Liver (tissue), 3 donors: ENCODE measurements around the gene STX11.

ENCODE experiments used
- CTCF ChIP-seq: fragments of 150-350 bp; IDR thresholded peaks from 2 replicates; pipeline ENCODE4 v1.5.1; 2017; ENCODE audit warnings: improper control_type of control experiment, low read depth, low read length; ENCODE audit not compliant: missing input control
- EGR1 ChIP-seq, 2 donors: IDR thresholded peaks; 2 replicates each; pipeline ENCODE4 v1.6.1; 2016 to 2018; ENCODE audit warnings: antibody characterized with exemption in 2 of 2, low read depth in 2 of 2
- GABPA ChIP-seq, 2 donors: IDR thresholded peaks in 1 of 2; conservative IDR thresholded peaks in 1 of 2; 2 replicates each; pipeline ENCODE4 v1.6.1; 2016; ENCODE audit warnings: antibody characterized with exemption in 2 of 2, mild to moderate bottlenecking in 1 of 2, moderate library complexity in 1 of 2
- HNF4A ChIP-seq, 2 donors: conservative IDR thresholded peaks; 2 replicates each; pipeline ENCODE4 v1.6.1; 2016; ENCODE audit warnings: antibody characterized with exemption in 2 of 2, mild to moderate bottlenecking in 2 of 2
- JUND ChIP-seq, 2 donors: IDR thresholded peaks; 2 replicates each; pipeline ENCODE4 v1.6.1; 2016; ENCODE audit warnings: antibody characterized with exemption in 2 of 2
- RAD21 ChIP-seq, 2 donors: IDR thresholded peaks; 2 replicates each; pipeline ENCODE4 v1.6.1; 2016; ENCODE audit warnings: antibody characterized with exemption in 2 of 2, mild to moderate bottlenecking in 2 of 2
- REST ChIP-seq: IDR thresholded peaks from 2 replicates; pipeline ENCODE4 v1.6.1; 2016; ENCODE audit warnings: antibody characterized with exemption, mild to moderate bottlenecking
- RXRA ChIP-seq, 2 donors: IDR thresholded peaks; 2 replicates each; pipeline ENCODE4 v1.6.1; 2017 to 2018; ENCODE audit warnings: antibody characterized with exemption in 2 of 2, mild to moderate bottlenecking in 1 of 2
- SP1 ChIP-seq: IDR thresholded peaks from 2 replicates; pipeline ENCODE4 v1.6.1; 2018; ENCODE audit warnings: antibody characterized with exemption, mild to moderate bottlenecking
- TAF1 ChIP-seq: conservative IDR thresholded peaks from 2 replicates; pipeline ENCODE4 v1.6.1; 2016; ENCODE audit warnings: antibody characterized with exemption, mild to moderate bottlenecking
- YY1 ChIP-seq: IDR thresholded peaks from 2 replicates; pipeline ENCODE4 v1.6.1; 2016; ENCODE audit warnings: antibody characterized with exemption, mild to moderate bottlenecking
- ZBTB33 ChIP-seq: IDR thresholded peaks from 2 replicates; pipeline ENCODE4 v1.6.1; 2016; ENCODE audit warnings: antibody characterized with exemption
- TF ChIP-seq, protein P1 (sequence below): IDR thresholded peaks from 2 replicates; pipeline ENCODE4 v1.6.1; 2016; ENCODE audit warnings: antibody characterized with exemption
- TF ChIP-seq, protein P2 (sequence below): IDR thresholded peaks from 2 replicates; pipeline ENCODE4 v1.6.1; 2016; ENCODE audit warnings: antibody characterized with exemption
- donor health status: healthy.
- donor health status: healthy.

DNA sequence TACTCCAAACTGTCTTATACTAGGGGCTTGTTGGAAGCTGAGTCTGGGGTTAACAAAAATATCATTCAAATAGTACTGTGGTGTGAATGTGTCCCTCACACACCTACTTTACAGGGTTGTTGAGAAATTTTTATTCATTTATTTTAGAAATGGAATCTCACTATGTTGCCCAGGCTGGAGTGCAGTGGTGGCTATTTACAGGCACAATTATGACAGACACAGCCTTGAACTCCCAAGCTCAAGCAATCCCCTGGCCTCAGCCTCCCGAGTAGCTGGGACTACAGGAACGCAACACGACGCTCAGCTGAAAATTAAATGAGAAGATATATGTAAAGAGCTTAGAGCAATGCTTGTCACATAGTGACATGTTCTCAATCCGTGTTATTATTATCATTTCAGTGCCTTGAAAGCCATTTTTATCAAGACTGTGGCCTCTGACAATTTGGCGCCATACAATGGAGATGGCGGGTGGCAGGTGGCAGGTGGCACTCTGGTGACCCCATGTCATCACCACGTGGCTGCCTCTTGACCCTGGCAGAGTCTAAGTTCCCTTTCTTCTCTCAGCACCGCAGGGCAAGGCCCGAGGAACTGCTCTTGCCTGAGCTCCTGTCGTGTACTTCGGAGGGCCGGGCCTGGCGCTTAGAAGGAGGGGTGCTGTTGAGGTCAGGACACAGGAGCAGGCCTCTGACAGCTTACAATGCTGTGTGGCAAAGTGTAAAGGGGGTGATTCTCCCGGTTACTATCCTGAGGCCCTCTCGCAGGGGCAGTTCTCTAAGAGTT is 64.5 kb downstream of the STX11 start:
- TF ChIP-seq YY1 (no peak), CTCF (no peak), RAD21 (IDR thresholded peaks at IDR 0.05) (no peak), HNF4A (conservative IDR thresholded peaks at IDR 0.05) (no peak), EGR1 (IDR thresholded peaks at IDR 0.05; ENCODE audit: low read depth in 2 of 2) (no peak), JUND (IDR thresholded peaks at IDR 0.05) (no peak), REST (no peak), ZBTB33 (no peak), GABPA (IDR thresholded peaks at IDR 0.05 in 1 of 2, conservative IDR thresholded peaks at IDR 0.05 in 1 of 2) (no peak), RXRA (IDR thresholded peaks at IDR 0.05) (no peak), SP1 (no peak), TAF1 (no peak)
- TF ChIP-seq, protein P1, sequence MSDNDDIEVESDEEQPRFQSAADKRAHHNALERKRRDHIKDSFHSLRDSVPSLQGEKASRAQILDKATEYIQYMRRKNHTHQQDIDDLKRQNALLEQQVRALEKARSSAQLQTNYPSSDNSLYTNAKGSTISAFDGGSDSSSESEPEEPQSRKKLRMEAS = no peak
- TF ChIP-seq, protein P2, sequence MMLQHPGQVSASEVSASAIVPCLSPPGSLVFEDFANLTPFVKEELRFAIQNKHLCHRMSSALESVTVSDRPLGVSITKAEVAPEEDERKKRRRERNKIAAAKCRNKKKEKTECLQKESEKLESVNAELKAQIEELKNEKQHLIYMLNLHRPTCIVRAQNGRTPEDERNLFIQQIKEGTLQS = no peak
